Right cardiac atrium (tissue), 5 donors: ENCODE results near the gene AGAP1. TPM values are rescaled to one million over a fixed set of nuclear protein-coding genes. Genes with fewer than 3 reads are reported as not detected.
A peak's percentile ranks its signal among the peaks of the same experiment; 100 is the strongest.

Experiments
- ATAC-seq, 2 donors: fragments of 200-7000 bp; cut with Tn5 transposase; one replicate each; pipeline versions ENCODE4 v1.8.0 to v1.9.1; 2020; ENCODE audit warnings: moderate library complexity in 2 of 2, mild to moderate bottlenecking in 1 of 2
- DNase-seq, 3 donors: peaks; one replicate each; pipeline ENCODE4 v3.0.0-alpha.2; 2020
- H3K27ac ChIP-seq: one replicate; pipeline ENCODE4 v1.5.1; 2013; ENCODE audit warnings: mild to moderate bottlenecking, low read length, control low read depth, moderate library complexity
- H3K27me3 ChIP-seq: one replicate; pipeline ENCODE4 v1.6.1; 2013; ENCODE audit not compliant: control insufficient read depth, insufficient read depth
- H3K4me1 ChIP-seq: one replicate; pipeline ENCODE4 v1.6.1; 2013; ENCODE audit warnings: low read length; ENCODE audit not compliant: control insufficient read depth, insufficient read depth
- H3K4me3 ChIP-seq: one replicate; pipeline ENCODE4 v1.5.1; 2013; ENCODE audit warnings: low read length, control low read depth
- H3K9me3 ChIP-seq: one replicate; pipeline ENCODE4 v1.6.1; 2013; ENCODE audit warnings: low read length; ENCODE audit not compliant: control insufficient read depth
- WGBS: extraction: QIAGEN DNeasy Blood & Tissue Kit; methylation state at CpG from one replicate; pipeline ENCODE4 v1.1.7; 2013; 5-methylcytosine and 5-hydroxymethylcytosine counted together
- intact Hi-C, 4 donors: fragments of 100-400 bp; cut with DNase I; formaldehyde crosslinking; loops; one replicate each; pipeline versions ENCODE4 v1.11.0 to v1.14.0; 2022 to 2023
- polyA plus RNA-seq: library from polyadenylated mRNA; stranded (reverse); fragments of 200-250 nt; gene quantifications from one replicate; pipeline ENCODE4 v1.2.3, GENCODE V29; 2013
- total RNA-seq, 4 donors: library from RNA; stranded (reverse); fragmentation: NEBNext Ultra II Directional; extraction: Animal tissue kit (Norgen Biotek cat#: 25700); gene quantifications; one replicate each; pipeline ENCODE4 v1.2.1, GENCODE V29; 2021
- donor health status: healthy with polysubstance abuse.
- donor health status: DM: no; HTN: yes; CAD: no.
- donor health status: DM: no; HTN: no; CAD: no.
- donor health status: DM: no; HTN: yes; CAD: no; lungs with severe emphysema.
- donor health status: DM: yes; HTN: yes; CAD: no.

Gene AGAP1
- total and polyA plus RNA-seq, 5 donors = 10.5 to 25.3 (median 22.6) TPM

GRCh38 chr2:235911633-235912233 is 417.9 kb downstream of the AGAP1 start:
- DNase-seq (no peak), ATAC-seq (no peak)
- Histone ChIP-seq H3K27me3 (no peaks in the 10 kb centered on the region), H3K4me1 (no peaks in the 10 kb centered on the region), H3K9me3 (no peaks in the 10 kb centered on the region), H3K27ac (no peak overlapping the region), H3K4me3 (no peak overlapping the region)
- 83% methylated on average over 10 of the region's 10 CpGs for whole genome bisulfite sequencing
- intact Hi-C loops = no loop called here

- Histone ChIP-seq H3K9me3 (no peaks in the 10 kb centered on the region), H3K27ac (no peak overlapping the region), H3K4me1 (no peaks in the 10 kb centered on the region), H3K4me3 (no peak overlapping the region), H3K27me3 (no peaks in the 10 kb centered on the region)
- DNase-seq (no peak), ATAC-seq (no peak)
- intact Hi-C loops = no loop called here
- WGBS = 98% methylated on average over 9 of the region's 9 CpGs
Observed at GRCh38 chr2:235914756-235915155, 420.9 kb downstream of the AGAP1 start.

GRCh38 chr2:235917506-235917905 is 423.7 kb downstream of the AGAP1 start:
- WGBS = 91% methylated on average over 19 of the region's 19 CpGs
- intact Hi-C loops = no loop called here

GRCh38 chr2:235918876-235919275 is 425.0 kb downstream of the AGAP1 start:
- ATAC-seq = no peak
- intact Hi-C loops = no loop called here
- Histone ChIP-seq H3K27ac (no peak overlapping the region), H3K4me3 (no peak overlapping the region), H3K27me3 (no peaks in the 10 kb centered on the region), H3K9me3 (no peaks in the 10 kb centered on the region), H3K4me1 (no peaks in the 10 kb centered on the region)
- no peak for DNase-seq
- 92% methylated on average over 8 of the region's 8 CpGs for WGBS

More at GRCh38 chr2:235917506-235917905, 423.7 kb downstream of the AGAP1 start:
- Histone ChIP-seq H3K4me3 (no peak overlapping the region), H3K9me3 (no peaks in the 10 kb centered on the region), H3K27me3 (no peaks in the 10 kb centered on the region), H3K27ac (no peak overlapping the region), H3K4me1 (no peaks in the 10 kb centered on the region)
- DNase-seq (no peak), ATAC-seq (no peak)

- no peak overlapping the region for H3K4me3 ChIP-seq
- DNase-seq (no peak), ATAC-seq (no peak)
- intact Hi-C loops = no loop called here
- no peaks in the 10 kb centered on the region for H3K27me3 ChIP-seq
- H3K27ac ChIP-seq = no peak overlapping the region
- H3K9me3 ChIP-seq = no peaks in the 10 kb centered on the region
- WGBS = 97% methylated on average over 7 of the region's 7 CpGs
- H3K4me1 ChIP-seq = no peaks in the 10 kb centered on the region
Observed at GRCh38 chr2:235920216-235920865, 426.5 kb downstream of the AGAP1 start.

- DNase-seq (no peak), ATAC-seq (peak; percentile 41 to 45)
- Histone ChIP-seq H3K27ac (no peak overlapping the region), H3K4me1 (no peaks in the 10 kb centered on the region), H3K9me3 (no peaks in the 10 kb centered on the region), H3K4me3 (no peak overlapping the region), H3K27me3 (no peaks in the 10 kb centered on the region)
- WGBS = 87% methylated on average over 15 of the region's 15 CpGs
- intact Hi-C loops = no loop called here
Observed at GRCh38 chr2:235921508-235922191, 427.8 kb downstream of the AGAP1 start.

- ATAC-seq = no peak
- Histone ChIP-seq H3K27ac (no peak overlapping the region), H3K9me3 (no peaks in the 10 kb centered on the region), H3K4me1 (no peaks in the 10 kb centered on the region), H3K4me3 (no peak overlapping the region), H3K27me3 (no peaks in the 10 kb centered on the region)
- intact Hi-C loops = no loop called here
- 91% methylated on average over 10 of the region's 10 CpGs for whole genome bisulfite sequencing
- DNase-seq = no peak
Observed at GRCh38 chr2:235922839-235923238, 429.0 kb downstream of the AGAP1 start.

GRCh38 chr2:235923859-235924674 is 430.2 kb downstream of the AGAP1 start:
- no peak overlapping the region for H3K4me3 ChIP-seq
- ATAC-seq (no peak), DNase-seq (no peak)
- H3K27me3 ChIP-seq = no peaks in the 10 kb centered on the region
- intact Hi-C loops = no loop called here
- H3K27ac ChIP-seq = no peak overlapping the region
- H3K4me1 ChIP-seq = no peaks in the 10 kb centered on the region
- WGBS = 94% methylated on average over 14 of the region's 14 CpGs
- H3K9me3 ChIP-seq = no peaks in the 10 kb centered on the region

- ATAC-seq = no peak
- no peak for DNase-seq
- Histone ChIP-seq H3K27ac (no peak overlapping the region), H3K4me3 (no peak overlapping the region), H3K27me3 (no peaks in the 10 kb centered on the region), H3K4me1 (no peaks in the 10 kb centered on the region), H3K9me3 (no peaks in the 10 kb centered on the region)
- WGBS = 95% methylated on average over 4 of the region's 4 CpGs
- intact Hi-C loops = no loop called here
Observed at GRCh38 chr2:235924675-235925063, 430.8 kb downstream of the AGAP1 start.

GRCh38 chr2:235925250-235925919 is 431.5 kb downstream of the AGAP1 start:
- no peak overlapping the region for H3K4me3 ChIP-seq
- no peak overlapping the region for H3K27ac ChIP-seq
- 74% methylated on average over 14 of the region's 14 CpGs for WGBS
- ATAC-seq (no peak), DNase-seq (no peak)
- no peaks in the 10 kb centered on the region for H3K27me3 ChIP-seq
- H3K9me3 ChIP-seq = no peaks in the 10 kb centered on the region
- H3K4me1 ChIP-seq = no peaks in the 10 kb centered on the region
- intact Hi-C loops = no loop called here
